Nephron progenitor cell (in vitro differentiated cells): ENCODE measurements around the gene TUBA4A.
A peak's percentile ranks its signal among the peaks of the same experiment; 100 is the strongest.

ENCODE experiments used
- DNase-seq: peaks from one replicate; pipeline ENCODE4 v3.0.0; 2021
- H3K27ac Mint-ChIP-seq: 2 replicates; pipeline ENCODE4 v1.8.0; 2021; ENCODE audit warnings: mild to moderate bottlenecking, moderate library complexity, mixed read lengths
- H3K27me3 Mint-ChIP-seq: 2 replicates; pipeline ENCODE4 v1.8.0; 2021; ENCODE audit warnings: mild to moderate bottlenecking, low read depth, mixed read lengths; ENCODE audit not compliant: poor library complexity
- H3K36me3 Mint-ChIP-seq: 2 replicates; pipeline ENCODE4 v1.8.0; 2021; ENCODE audit warnings: low read depth, mixed read lengths
- H3K4me1 Mint-ChIP-seq: 2 replicates; pipeline ENCODE4 v1.8.0; 2021; ENCODE audit warnings: mixed read lengths
- H3K4me3 Mint-ChIP-seq: 2 replicates; pipeline ENCODE4 v1.8.0; 2021; ENCODE audit warnings: mild to moderate bottlenecking, moderate library complexity, mixed read lengths
- H3K9me3 Mint-ChIP-seq: 2 replicates; pipeline ENCODE4 v1.8.0; 2021; ENCODE audit warnings: mild to moderate bottlenecking, moderate library complexity, mixed read lengths
- TF ChIP-seq, protein P1 (sequence below): fragments of 200-600 bp; sonication (generic); IDR thresholded peaks from 2 replicates; pipeline ENCODE4 v1.5.0; 2021; ENCODE audit warnings: antibody characterized with exemption

Gene TUBA4A

GRCh38 chr2:219216535-219216915 lies 37.2 kb downstream of the TUBA4A start:
- Mint-ChIP-seq H3K9me3 (no peaks in the 10 kb centered on the region), H3K36me3 (peaks cover 38% of the 10 kb centered on the region), H3K4me1 (peaks cover 22% of the 10 kb centered on the region), H3K27me3 (no peaks in the 10 kb centered on the region), H3K27ac (no peak overlapping the region), H3K4me3 (peak overlapping the region; percentile 57)
- no peak for DNase-seq
- TF ChIP-seq, protein P1, sequence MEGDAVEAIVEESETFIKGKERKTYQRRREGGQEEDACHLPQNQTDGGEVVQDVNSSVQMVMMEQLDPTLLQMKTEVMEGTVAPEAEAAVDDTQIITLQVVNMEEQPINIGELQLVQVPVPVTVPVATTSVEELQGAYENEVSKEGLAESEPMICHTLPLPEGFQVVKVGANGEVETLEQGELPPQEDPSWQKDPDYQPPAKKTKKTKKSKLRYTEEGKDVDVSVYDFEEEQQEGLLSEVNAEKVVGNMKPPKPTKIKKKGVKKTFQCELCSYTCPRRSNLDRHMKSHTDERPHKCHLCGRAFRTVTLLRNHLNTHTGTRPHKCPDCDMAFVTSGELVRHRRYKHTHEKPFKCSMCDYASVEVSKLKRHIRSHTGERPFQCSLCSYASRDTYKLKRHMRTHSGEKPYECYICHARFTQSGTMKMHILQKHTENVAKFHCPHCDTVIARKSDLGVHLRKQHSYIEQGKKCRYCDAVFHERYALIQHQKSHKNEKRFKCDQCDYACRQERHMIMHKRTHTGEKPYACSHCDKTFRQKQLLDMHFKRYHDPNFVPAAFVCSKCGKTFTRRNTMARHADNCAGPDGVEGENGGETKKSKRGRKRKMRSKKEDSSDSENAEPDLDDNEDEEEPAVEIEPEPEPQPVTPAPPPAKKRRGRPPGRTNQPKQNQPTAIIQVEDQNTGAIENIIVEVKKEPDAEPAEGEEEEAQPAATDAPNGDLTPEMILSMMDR = no peak

DNA sequence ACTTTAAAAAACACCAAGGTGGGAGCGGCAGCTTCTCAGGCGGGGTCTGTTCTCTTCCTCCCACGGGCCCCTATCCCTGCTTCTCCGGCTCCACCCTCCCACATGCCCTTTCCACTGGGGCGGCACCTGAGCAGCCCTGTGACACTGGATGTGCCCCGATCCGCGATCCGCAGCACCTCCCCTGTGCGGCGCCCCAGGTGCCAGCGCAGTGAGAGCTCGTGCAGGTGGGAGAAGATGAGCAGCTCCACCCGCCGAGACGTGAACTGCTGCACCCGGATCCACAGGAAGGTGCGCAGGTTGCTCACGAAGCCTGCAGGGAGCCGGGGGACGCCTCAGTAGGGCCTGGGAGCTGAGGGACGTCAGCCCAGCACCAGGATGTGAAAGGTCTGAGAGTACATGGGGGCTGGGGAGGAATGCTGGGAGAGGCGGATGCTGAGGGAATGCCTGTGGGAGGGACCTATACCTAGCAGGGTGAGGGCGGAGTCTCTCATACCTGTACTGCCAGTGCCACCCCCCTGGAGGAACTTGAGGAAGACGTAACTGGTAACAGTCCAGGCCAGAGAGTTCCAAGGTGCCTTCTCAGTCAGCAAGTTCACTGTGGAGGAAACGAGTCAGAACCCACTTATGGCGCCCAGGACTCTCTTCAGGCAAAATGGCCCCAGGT lies 37.7 kb downstream of the TUBA4A start:
- peaks cover 34% of the 10 kb centered on the region for H3K36me3 Mint-ChIP-seq
- no peak overlapping the region for H3K27ac Mint-ChIP-seq
- H3K27me3 Mint-ChIP-seq = no peaks in the 10 kb centered on the region
- TF ChIP-seq, protein P1 = no peak
- H3K4me3 Mint-ChIP-seq = no peak overlapping the region
- H3K4me1 Mint-ChIP-seq = peaks cover 22% of the 10 kb centered on the region
- no peak for DNase-seq
- no peaks in the 10 kb centered on the region for H3K9me3 Mint-ChIP-seq

- Mint-ChIP-seq H3K27me3 (no peaks in the 10 kb centered on the region), H3K9me3 (no peaks in the 10 kb centered on the region), H3K4me3 (no peak overlapping the region), H3K27ac (no peak overlapping the region), H3K36me3 (peaks cover 29% of the 10 kb centered on the region), H3K4me1 (peaks cover 22% of the 10 kb centered on the region)
- TF ChIP-seq, protein P1 = no peak
- DNase-seq = no peak
Observed at GRCh38 chr2:219214786-219215185, 38.9 kb downstream of the TUBA4A start.

DNA sequence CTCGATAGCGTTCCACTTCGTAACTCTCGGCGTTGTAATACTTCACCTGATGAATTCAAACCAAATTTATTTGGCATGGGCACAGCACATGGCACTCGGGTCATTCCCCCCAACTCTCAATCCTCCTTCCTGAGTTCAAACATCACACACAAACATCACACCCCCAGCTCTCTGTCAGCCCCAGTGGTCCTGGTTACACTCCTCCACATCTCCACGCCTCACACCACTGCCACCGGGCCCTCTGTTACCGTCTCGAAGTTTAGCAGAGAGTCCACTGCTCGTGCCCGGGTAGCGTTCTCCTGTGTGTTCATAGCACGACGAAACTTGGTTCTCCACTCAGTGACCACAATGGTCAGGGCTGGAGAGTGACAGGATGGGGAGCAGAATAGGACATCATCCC lies 39.6 kb downstream of the TUBA4A start:
- H3K9me3 Mint-ChIP-seq = no peaks in the 10 kb centered on the region
- no peak for DNase-seq
- H3K4me1 Mint-ChIP-seq = peaks cover 21% of the 10 kb centered on the region
- no peak overlapping the region for H3K4me3 Mint-ChIP-seq
- H3K27me3 Mint-ChIP-seq = no peaks in the 10 kb centered on the region
- TF ChIP-seq, protein P1 = no peak
- H3K27ac Mint-ChIP-seq = no peak overlapping the region
- H3K36me3 Mint-ChIP-seq = peaks cover 29% of the 10 kb centered on the region

- Mint-ChIP-seq H3K9me3 (no peaks in the 10 kb centered on the region), H3K27ac (no peak overlapping the region), H3K4me1 (peaks cover 19% of the 10 kb centered on the region), H3K4me3 (no peak overlapping the region), H3K36me3 (peaks cover 32% of the 10 kb centered on the region), H3K27me3 (no peaks in the 10 kb centered on the region)
- TF ChIP-seq, protein P1 = no peak
- no peak for DNase-seq
Observed at GRCh38 chr2:219213486-219214071, 40.1 kb downstream of the TUBA4A start.

DNA sequence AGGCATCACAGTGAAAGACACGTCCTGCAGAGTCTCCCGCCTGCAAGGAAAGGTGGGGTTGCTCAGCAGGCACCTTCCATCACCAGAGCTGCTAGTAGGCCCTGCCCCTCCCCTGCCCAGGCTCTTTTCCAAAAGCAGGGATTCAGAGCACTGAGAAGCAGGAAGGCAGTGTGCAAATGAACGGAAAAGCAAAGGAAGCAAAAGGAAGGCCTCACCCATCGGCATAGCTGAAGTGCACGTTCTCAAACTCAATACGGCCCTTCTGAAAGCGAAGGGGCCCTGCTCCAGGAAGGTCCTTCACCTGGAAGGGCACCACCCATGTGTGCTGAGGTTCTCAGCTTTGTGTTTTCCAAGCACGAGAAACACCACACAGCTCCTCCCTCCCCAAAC lies 40.7 kb downstream of the TUBA4A start:
- Mint-ChIP-seq H3K4me3 (no peak overlapping the region), H3K27me3 (no peaks in the 10 kb centered on the region), H3K27ac (no peak overlapping the region), H3K4me1 (peaks cover 23% of the 10 kb centered on the region), H3K36me3 (peaks cover 35% of the 10 kb centered on the region), H3K9me3 (no peaks in the 10 kb centered on the region)
- DNase-seq = no peak
- TF ChIP-seq, protein P1 = no peak
